H1 (cell line): Measurements from ENCODE around the gene USP1.

Source experiments
- BRCA1 ChIP-seq: IDR thresholded peaks from 2 replicates; pipeline ENCODE4 v1.6.1; 2012; ENCODE audit warnings: low read depth, low read length, improper control_type of control experiment
- CTCF ChIP-seq, 3 experiments: IDR thresholded peaks; 1 replicate in 2 of 3; 2 replicates in 1 of 3; pipeline versions ENCODE4 v1.5.1 to v1.6.1; 2011; ENCODE audit warnings: low read length in 3 of 3, mild to moderate bottlenecking in 3 of 3, inconsistent platforms in 2 of 3, low read depth in 1 of 3, moderate library complexity in 1 of 3; ENCODE audit not compliant: insufficient read depth in 1 of 3; ENCODE audit errors: control extremely low read depth in 1 of 3

GRCh38 chr1:62425041-62425440 lies 11.8 kb upstream of the USP1 start:
- TF ChIP-seq CTCF (IDR thresholded peaks at IDR 0.05; ENCODE audit: control extremely low read depth in 1 of 3, insufficient read depth in 1 of 3, low read depth in 1 of 3, low read length in 3 of 3) (no peak), BRCA1 (no peak)
